Measurements from ENCODE around the gene KRT16. TPM values are rescaled to one million over a fixed set of nuclear protein-coding genes. Genes with fewer than 3 reads are reported as not detected.
"Not testable (repeated sequence)": the region's sequence is repeated elsewhere in the genome, so short reads cannot be mapped to it uniquely, and the experiment has no call there.

The KRT16 gene
- total RNA-seq (under 1 TPM in 1 of 10 donors, not detected in 9; 0.15 TPM), polyA plus RNA-seq (under 1 TPM; 0.12 to 0.44 TPM)
- long read RNA-seq, donor 1, result 0 reads
- long read RNA-seq, donor 2, result 0 reads
- long read RNA-seq, donor 3, result 0 reads

DNA sequence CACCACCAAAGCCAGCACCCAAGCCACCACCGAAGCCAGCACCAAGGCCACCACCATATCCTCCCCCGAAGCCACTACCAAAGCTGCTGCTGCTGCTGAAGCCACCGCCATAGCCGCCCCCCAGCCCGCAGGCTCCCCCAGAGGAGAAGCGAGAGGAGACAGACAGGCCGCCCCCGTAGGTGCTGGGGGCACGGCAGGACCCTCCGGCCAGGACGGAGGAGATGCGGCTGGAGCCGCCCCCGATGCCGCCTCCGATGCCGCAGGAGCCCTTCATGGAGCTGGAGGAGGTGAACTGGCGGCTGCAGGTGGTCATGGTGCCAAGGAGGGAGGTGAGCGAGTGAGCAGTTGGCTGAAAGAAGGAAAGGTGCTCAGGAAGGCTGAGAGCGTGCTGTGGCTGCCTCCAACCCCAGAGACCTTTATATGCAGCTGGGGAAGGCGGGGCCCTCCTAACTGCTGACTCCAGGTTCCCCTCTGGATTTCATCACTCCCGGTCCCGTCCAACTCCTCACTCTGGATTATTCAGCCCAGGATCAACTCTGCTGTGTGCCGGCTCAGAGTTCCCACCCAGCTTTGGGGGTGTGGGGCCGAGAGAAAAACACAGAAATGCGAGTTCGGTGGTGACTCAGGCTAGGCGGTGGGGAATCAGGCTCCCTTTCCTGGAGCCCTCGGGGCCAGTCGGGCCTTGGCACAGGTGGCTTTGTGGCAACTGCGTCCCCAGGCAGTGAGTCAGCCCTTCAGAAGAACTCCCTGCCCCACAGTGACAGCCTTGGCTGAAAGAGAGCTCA is at the start of gene KRT16:
TSS of gene KRT16 (minus strand) at position 392 of the 785 bp plus-strand sequence. CDS start at position 313, 79 bp downstream.
- H3K4me1 ChIP-seq; H3K27ac ChIP-seq; H3K9me3 ChIP-seq; H3K36me3 ChIP-seq; ATAC-seq; intact Hi-C loops (cut with DNase I); H3K4me3 ChIP-seq; DNase-seq: not testable (repeated sequence)
- H3K27me3 ChIP-seq, result peaks cover 0 to 63% (median 34%) of the 10 kb centered on the region in 7 donors
- WGBS, 2 donors, result 75 to 78% methylated on average over 31 of the region's 31 CpGs

- intact Hi-C loops (cut with DNase I), result loop anchor here (5.0 to 10.0 kb wide), 10 partner anchors 108 to 1045 kb away; no protein-coding TSS in a partner anchor
- Histone ChIP-seq H3K27me3 (no peaks in the 10 kb centered on the region), H3K27ac (no peak overlapping the region), H3K36me3 (no peaks in the 10 kb centered on the region), H3K9me3 (no peaks in the 10 kb centered on the region), H3K4me1 (peaks cover 0 to 5% (median 0%) of the 10 kb centered on the region in 9 donors), H3K4me3 (no peak overlapping the region)
- DNase-seq (no peak), ATAC-seq (no peak)
- 55 to 64% methylated on average over 8 of the region's 8 CpGs for WGBS, 2 donors
- TF ChIP-seq, protein P1, sequence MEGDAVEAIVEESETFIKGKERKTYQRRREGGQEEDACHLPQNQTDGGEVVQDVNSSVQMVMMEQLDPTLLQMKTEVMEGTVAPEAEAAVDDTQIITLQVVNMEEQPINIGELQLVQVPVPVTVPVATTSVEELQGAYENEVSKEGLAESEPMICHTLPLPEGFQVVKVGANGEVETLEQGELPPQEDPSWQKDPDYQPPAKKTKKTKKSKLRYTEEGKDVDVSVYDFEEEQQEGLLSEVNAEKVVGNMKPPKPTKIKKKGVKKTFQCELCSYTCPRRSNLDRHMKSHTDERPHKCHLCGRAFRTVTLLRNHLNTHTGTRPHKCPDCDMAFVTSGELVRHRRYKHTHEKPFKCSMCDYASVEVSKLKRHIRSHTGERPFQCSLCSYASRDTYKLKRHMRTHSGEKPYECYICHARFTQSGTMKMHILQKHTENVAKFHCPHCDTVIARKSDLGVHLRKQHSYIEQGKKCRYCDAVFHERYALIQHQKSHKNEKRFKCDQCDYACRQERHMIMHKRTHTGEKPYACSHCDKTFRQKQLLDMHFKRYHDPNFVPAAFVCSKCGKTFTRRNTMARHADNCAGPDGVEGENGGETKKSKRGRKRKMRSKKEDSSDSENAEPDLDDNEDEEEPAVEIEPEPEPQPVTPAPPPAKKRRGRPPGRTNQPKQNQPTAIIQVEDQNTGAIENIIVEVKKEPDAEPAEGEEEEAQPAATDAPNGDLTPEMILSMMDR (IDR thresholded peaks at IDR 0.05), result no peak
These were observed 47.7 kb upstream of the KRT16 start for GRCh38 chr17:41660221-41660711.

DNA sequence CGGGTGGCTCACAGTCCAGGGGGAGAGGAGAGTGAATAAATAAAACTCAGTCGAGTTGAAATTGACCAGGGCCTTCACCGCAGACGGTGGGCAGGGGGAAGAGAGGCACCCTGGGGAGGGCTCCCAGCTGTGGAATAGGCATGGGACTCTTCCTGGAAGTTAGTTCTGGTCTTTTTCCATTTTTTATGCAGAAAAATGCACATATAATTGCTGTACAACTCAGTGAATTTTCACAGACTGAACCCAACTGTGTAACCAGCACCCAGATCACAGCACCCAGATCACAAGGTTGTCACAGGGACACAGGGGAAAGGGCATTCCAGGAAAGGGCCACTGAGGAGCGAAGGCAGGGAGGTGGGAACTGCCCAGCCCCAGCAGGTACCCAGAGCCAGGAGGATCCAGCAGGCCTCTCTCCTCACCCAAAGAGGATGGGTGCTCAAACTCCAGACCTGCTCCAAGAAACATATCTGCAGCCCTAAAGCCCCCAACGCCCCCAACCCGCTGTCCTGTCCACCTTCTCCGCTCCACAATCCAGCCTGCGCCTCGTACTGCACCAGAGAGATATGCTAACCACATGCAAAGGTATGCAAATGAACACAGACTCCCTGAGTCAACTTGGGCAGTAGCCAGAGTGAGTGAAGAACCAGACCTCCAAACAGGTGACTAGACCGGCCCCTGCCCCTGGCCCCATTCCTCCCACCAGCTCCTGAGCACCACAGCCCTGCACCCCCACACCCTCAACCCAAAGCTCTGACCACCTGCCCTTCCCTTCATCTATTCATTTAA is 47.1 kb upstream of the KRT16 start:
- no peaks in the 10 kb centered on the region for H3K9me3 ChIP-seq
- intact Hi-C loops (cut with DNase I), result loop anchor here (5.0 to 10.0 kb wide), 10 partner anchors 107 to 1045 kb away; no protein-coding TSS in a partner anchor
- no peak overlapping the region for H3K27ac ChIP-seq
- H3K4me1 ChIP-seq, result peaks cover 0 to 5% (median 0%) of the 10 kb centered on the region in 9 donors
- WGBS, 2 donors, result 80 to 82% methylated on average over 11 of the region's 11 CpGs
- no peaks in the 10 kb centered on the region for H3K36me3 ChIP-seq
- no peak overlapping the region for H3K4me3 ChIP-seq
- TF ChIP-seq, protein P1 (IDR thresholded peaks at IDR 0.05), result no peak
- H3K27me3 ChIP-seq, result no peaks in the 10 kb centered on the region
- DNase-seq (no peak), ATAC-seq (no peak)

- ATAC-seq (no peak), DNase-seq (no peak)
- Histone ChIP-seq H3K36me3 (no peaks in the 10 kb centered on the region), H3K4me3 (no peak overlapping the region), H3K4me1 (peaks cover 0 to 5% (median 0%) of the 10 kb centered on the region in 9 donors), H3K27me3 (no peaks in the 10 kb centered on the region), H3K9me3 (no peaks in the 10 kb centered on the region), H3K27ac (no peak overlapping the region)
- 85 to 86% methylated on average over 4 to 5 of the region's 5 CpGs for WGBS, 2 donors
- intact Hi-C loops (cut with DNase I), result no loop called here
- TF ChIP-seq, protein P1 (IDR thresholded peaks at IDR 0.05), result no peak
These were observed 46.3 kb upstream of the KRT16 start for GRCh38 chr17:41658846-41659245.
